IMR-90 (cell line): Measurements from ENCODE around the gene ADSS1. TPM values are rescaled to one million over a fixed set of nuclear protein-coding genes. Genes with fewer than 3 reads are reported as not detected.
A peak's percentile ranks its signal among the peaks of the same experiment; 100 is the strongest.

Experiments
- ATAC-seq: fragments of 200-7000 bp; cut with Tn5 transposase; 2 replicates; pipeline ENCODE4 v1.9.1; 2020; ENCODE audit warnings: low read depth, mild to moderate bottlenecking, moderate library complexity
- BruUV-seq: library from RNA; stranded (reverse); fragments of 400-500 nt; replicated peaks from 2 replicates; lab custom pipeline; 2021; lab: Mats Ljungman, UMichigan
- CTCF ChIA-PET: fragments of 300-600 bp; formaldehyde crosslinking; extraction: SDS; loops from one replicate; lab custom pipeline; 2021; ENCODE audit warnings: antibody characterized with exemption; lab: Yijun Ruan, JAX
- POLR2A ChIA-PET: fragments of 300-600 bp; sonication (Branson Sonifier 250); formaldehyde crosslinking; loops from one replicate; lab custom pipeline; 2022; ENCODE audit warnings: antibody characterized with exemption; ENCODE audit not compliant: unreplicated experiment; lab: Charles Lee
- DNase-seq: peaks from one replicate; pipeline ENCODE4 v3.0.0; 2013
- H2AFZ ChIP-seq: replicated peaks from 2 replicates; pipeline ENCODE3; 2013; ENCODE audit warnings: low read length, mild to moderate bottlenecking; ENCODE audit not compliant: poor library complexity
- H2AK5ac ChIP-seq: 2 replicates; pipeline ENCODE4 v1.6.1; 2013; ENCODE audit warnings: low read depth, low read length, inconsistent platforms
- H2AK9ac ChIP-seq: replicated peaks from 2 replicates; pipeline ENCODE3; 2013; ENCODE audit warnings: mild to moderate bottlenecking, low read depth, low read length, moderate library complexity; ENCODE audit not compliant: poor library complexity
- H2BK120ac ChIP-seq: 2 replicates; pipeline ENCODE4 v1.6.1; 2013; ENCODE audit warnings: low read depth, low read length, inconsistent platforms
- H2BK15ac ChIP-seq: 3 replicates; pipeline ENCODE4 v1.6.1; 2013; ENCODE audit warnings: low read depth, low read length, inconsistent platforms
- H2BK20ac ChIP-seq: 2 replicates; pipeline ENCODE4 v1.6.1; 2013; ENCODE audit warnings: low read depth, mild to moderate bottlenecking, inconsistent platforms, low read length, moderate library complexity
- H2BK5ac ChIP-seq: 2 replicates; pipeline ENCODE4 v1.6.1; 2013; ENCODE audit warnings: mild to moderate bottlenecking, low read depth, low read length, inconsistent platforms; ENCODE audit not compliant: poor library complexity, severe bottlenecking
- H3K14ac ChIP-seq: replicated peaks from 2 replicates; pipeline ENCODE4 v1.6.1; 2013; ENCODE audit warnings: low read depth, low read length, inconsistent platforms
- H3K18ac ChIP-seq: 2 replicates; pipeline ENCODE4 v1.6.1; 2013; ENCODE audit warnings: low read depth, low read length, control low read depth
- H3K23ac ChIP-seq: 2 replicates; pipeline ENCODE4 v1.6.1; 2013; ENCODE audit warnings: low read depth, low read length, inconsistent platforms
- H3K27ac ChIP-seq: 2 replicates; pipeline ENCODE4 v1.5.1; 2013; ENCODE audit warnings: mild to moderate bottlenecking, control low read depth, low read length; ENCODE audit not compliant: insufficient read depth
- H3K27me3 ChIP-seq: 2 replicates; pipeline ENCODE4 v1.6.1; 2013; ENCODE audit warnings: low read length; ENCODE audit not compliant: control insufficient read depth, insufficient read depth
- H3K36me3 ChIP-seq: 2 replicates; pipeline ENCODE4 v1.6.1; 2013; ENCODE audit warnings: low read length, mixed read lengths; ENCODE audit not compliant: control insufficient read depth, insufficient read depth
- H3K4ac ChIP-seq: 2 replicates; pipeline ENCODE4 v1.6.1; 2013; ENCODE audit warnings: low read depth, low read length, inconsistent platforms
- H3K4me1 ChIP-seq: 2 replicates; pipeline ENCODE4 v1.6.1; 2013; ENCODE audit warnings: low read length, mixed read lengths; ENCODE audit not compliant: control insufficient read depth, insufficient read depth
- H3K4me2 ChIP-seq: 2 replicates; pipeline ENCODE4 v1.6.1; 2013; ENCODE audit warnings: low read depth, mild to moderate bottlenecking, control low read depth, low read length, moderate library complexity
- H3K4me3 ChIP-seq: 2 replicates; pipeline ENCODE4 v1.5.1; 2013; ENCODE audit warnings: low read depth, mild to moderate bottlenecking, control low read depth, low read length, moderate library complexity; ENCODE audit not compliant: insufficient read depth
- H3K56ac ChIP-seq: 2 replicates; pipeline ENCODE4 v1.6.1; 2013; ENCODE audit warnings: low read length, inconsistent platforms; ENCODE audit not compliant: insufficient read depth; ENCODE audit errors: extremely low read depth
- H3K79me1 ChIP-seq, 2 experiments: 2 replicates each; pipeline ENCODE4 v1.6.1; 2013; ENCODE audit warnings: low read length in 2 of 2, inconsistent platforms in 1 of 2, low read depth in 1 of 2
- H3K9ac ChIP-seq: 2 replicates; pipeline ENCODE4 v1.6.1; 2013; ENCODE audit warnings: low read depth, low read length, control low read depth
- H3K9me1 ChIP-seq: 2 replicates; pipeline ENCODE4 v1.6.1; 2013; ENCODE audit warnings: low read length, inconsistent platforms; ENCODE audit not compliant: insufficient read depth
- H3K9me3 ChIP-seq: 2 replicates; pipeline ENCODE4 v1.6.1; 2013; ENCODE audit warnings: low read length; ENCODE audit not compliant: control insufficient read depth, insufficient read depth
- H4K20me1 ChIP-seq: 2 replicates; pipeline ENCODE4 v1.6.1; 2013; ENCODE audit warnings: low read length, inconsistent platforms; ENCODE audit not compliant: insufficient read depth
- H4K5ac ChIP-seq: 2 replicates; pipeline ENCODE4 v1.6.1; 2013; ENCODE audit warnings: mild to moderate bottlenecking, low read depth, low read length, control low read depth
- H4K8ac ChIP-seq, 2 experiments: 2 replicates each; pipeline ENCODE4 v1.6.1; 2013; ENCODE audit warnings: low read depth in 2 of 2, low read length in 2 of 2, control low read depth in 1 of 2, inconsistent platforms in 1 of 2
- H4K91ac ChIP-seq: 2 replicates; pipeline ENCODE4 v1.6.1; 2013; ENCODE audit warnings: low read depth, low read length, inconsistent platforms; ENCODE audit not compliant: insufficient read depth
- FOS ChIP-seq: fragments of 150-350 bp; IDR thresholded peaks from 2 replicates; pipeline ENCODE4 v1.6.1; 2016; ENCODE audit warnings: low read depth, low read length
- MAFK ChIP-seq: IDR thresholded peaks from 2 replicates; pipeline ENCODE4 v1.6.1; 2012; ENCODE audit warnings: low read depth, low read length, improper control_type of control experiment
- NFE2L2 ChIP-seq: fragments of 150-350 bp; IDR thresholded peaks from 2 replicates; pipeline ENCODE4 v1.6.1; 2016; ENCODE audit warnings: low read depth, mild to moderate bottlenecking, low read length
- RFX5 ChIP-seq: IDR thresholded peaks from 2 replicates; pipeline ENCODE4 v1.8.0; 2012; ENCODE audit warnings: low read depth, mild to moderate bottlenecking, low read length, moderate library complexity
- WGBS, 2 experiments: methylation state at CpG; one replicate each; pipeline versions ENCODE4 v1.1.5 to v1.1.7; 2013; ENCODE audit warnings: missing lambda C conversion rate in 2 of 2; ENCODE audit not compliant: insufficient read length in 1 of 2; ENCODE audit errors: extremely low coverage in 2 of 2; 5-methylcytosine and 5-hydroxymethylcytosine counted together
- dilution Hi-C: fragments of 300-500 bp; cut with HindIII; formaldehyde crosslinking; loops from one replicate; pipeline ENCODE4 v1.14.3; 2018; ENCODE audit warnings: low sequenced_read_pairs; ENCODE audit not compliant: unreplicated experiment
- in situ Hi-C: fragments of 300-500 bp; cut with MboI; formaldehyde crosslinking; loops from 3 replicates; pipeline ENCODE4 v1.14.3; 2019; ENCODE audit warnings: low sequenced_read_pairs, inconsistent platforms, mixed read lengths
- intact Hi-C: fragments of 100-400 bp; cut with micrococcal nuclease; formaldehyde crosslinking; loops from 2 replicates; pipeline ENCODE4 v1.10.0; 2022
- polyA plus RNA-seq, 3 experiments: library from polyadenylated mRNA; depleted of rRNA; stranded (reverse); fragments of >200 nt; gene quantifications; 2 replicates each; pipeline ENCODE4 v1.2.3, GENCODE V29; 2012; ENCODE audit warnings: low replicate concordance in 1 of 3
- total RNA-seq: library from RNA; depleted of rRNA; stranded (reverse); fragments of >200 nt; gene quantifications from 2 replicates; pipeline ENCODE4 v1.2.3, GENCODE V29; 2012
- TF ChIP-seq, protein P1 (sequence below): fragments of 150-350 bp; IDR thresholded peaks from 2 replicates; pipeline ENCODE4 v1.6.1; 2017; ENCODE audit warnings: mild to moderate bottlenecking, antibody characterized with exemption, low read length, low read depth

ADSS1 gene
- total and polyA plus RNA-seq, 2 of the 4 experiments (the other 2 are of a cell fraction) = 1.8 to 5.2 TPM

- no peak overlapping the region for H2BK20ac ChIP-seq
- intact Hi-C loops (no loop called here), in situ Hi-C loops (no loop called here), dilution Hi-C loops (no loop called here)
- no peak for DNase-seq
- H4K5ac ChIP-seq = no peak overlapping the region
- no peak overlapping the region for H2BK15ac ChIP-seq
- no peak overlapping the region for H3K14ac ChIP-seq
- no peak overlapping the region for H3K23ac ChIP-seq
- H3K36me3 ChIP-seq = peaks cover 31% of the 10 kb centered on the region
- H2AK5ac ChIP-seq = no peak overlapping the region
- no peak overlapping the region for H3K4me2 ChIP-seq
- TF ChIP-seq, protein P1, sequence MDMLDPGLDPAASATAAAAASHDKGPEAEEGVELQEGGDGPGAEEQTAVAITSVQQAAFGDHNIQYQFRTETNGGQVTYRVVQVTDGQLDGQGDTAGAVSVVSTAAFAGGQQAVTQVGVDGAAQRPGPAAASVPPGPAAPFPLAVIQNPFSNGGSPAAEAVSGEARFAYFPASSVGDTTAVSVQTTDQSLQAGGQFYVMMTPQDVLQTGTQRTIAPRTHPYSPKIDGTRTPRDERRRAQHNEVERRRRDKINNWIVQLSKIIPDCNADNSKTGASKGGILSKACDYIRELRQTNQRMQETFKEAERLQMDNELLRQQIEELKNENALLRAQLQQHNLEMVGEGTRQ = no peak
- TF ChIP-seq RFX5 = no peak
- TF ChIP-seq FOS = no peak
- no peak for TF ChIP-seq NFE2L2
- no peak for TF ChIP-seq MAFK
- ChIA-PET POLR2A (no interaction called here), CTCF (no interaction called here)
- no peak overlapping the region for H3K18ac ChIP-seq
- BruUV-seq = no TSS peak
- ATAC-seq = no peak
- no peak overlapping the region for H3K4ac ChIP-seq
- no peak overlapping the region for H4K91ac ChIP-seq
- peak overlapping the region; percentile 10 for H2AK9ac ChIP-seq
- 98% methylated on average over 5 of the region's 15 CpGs; no CpG with 5 or more reads in 1 of the 2 experiments for WGBS, 2 experiments
- H3K9me1 ChIP-seq = peaks cover 5% of the 10 kb centered on the region; the same call in 1 of the 2 replicates
- H2BK5ac ChIP-seq = no peak overlapping the region
- H2AFZ ChIP-seq = no peak overlapping the region
- H2BK120ac ChIP-seq = no peak overlapping the region
- H3K9me3 ChIP-seq = no peaks in the 10 kb centered on the region
- no peak overlapping the region for H3K4me3 ChIP-seq
- H3K27ac ChIP-seq = no peak overlapping the region
- no peak overlapping the region for H3K56ac ChIP-seq
- no peak overlapping the region for H3K9ac ChIP-seq
- peaks cover 74% of the 10 kb centered on the region for H4K20me1 ChIP-seq
- peaks cover 48% of the 10 kb centered on the region for H3K4me1 ChIP-seq
- H3K27me3 ChIP-seq = no peaks in the 10 kb centered on the region
- no peak overlapping the region for H4K8ac ChIP-seq
- H3K79me1 ChIP-seq = peaks cover 3 to 58% of the 10 kb centered on the region in 2 experiments; a peak in 3 of 4 replicates
These were observed 31.6 kb upstream of the ADSS1 start for GRCh38 chr14:104692261-104692938.
